NCI-H1105 treated with DMSO at 0.1 percent for 48 hours (cell line): Measurements from ENCODE around the gene SNAI1.
"Not testable (repeated sequence)": the region's sequence is repeated elsewhere in the genome, so short reads cannot be mapped to it uniquely, and the experiment has no call there.

Experiments
- DNase-seq: peaks from one replicate; lab custom pipeline; 2025; lab: John Stamatoyannopoulos, UW

SNAI1 gene

DNA sequence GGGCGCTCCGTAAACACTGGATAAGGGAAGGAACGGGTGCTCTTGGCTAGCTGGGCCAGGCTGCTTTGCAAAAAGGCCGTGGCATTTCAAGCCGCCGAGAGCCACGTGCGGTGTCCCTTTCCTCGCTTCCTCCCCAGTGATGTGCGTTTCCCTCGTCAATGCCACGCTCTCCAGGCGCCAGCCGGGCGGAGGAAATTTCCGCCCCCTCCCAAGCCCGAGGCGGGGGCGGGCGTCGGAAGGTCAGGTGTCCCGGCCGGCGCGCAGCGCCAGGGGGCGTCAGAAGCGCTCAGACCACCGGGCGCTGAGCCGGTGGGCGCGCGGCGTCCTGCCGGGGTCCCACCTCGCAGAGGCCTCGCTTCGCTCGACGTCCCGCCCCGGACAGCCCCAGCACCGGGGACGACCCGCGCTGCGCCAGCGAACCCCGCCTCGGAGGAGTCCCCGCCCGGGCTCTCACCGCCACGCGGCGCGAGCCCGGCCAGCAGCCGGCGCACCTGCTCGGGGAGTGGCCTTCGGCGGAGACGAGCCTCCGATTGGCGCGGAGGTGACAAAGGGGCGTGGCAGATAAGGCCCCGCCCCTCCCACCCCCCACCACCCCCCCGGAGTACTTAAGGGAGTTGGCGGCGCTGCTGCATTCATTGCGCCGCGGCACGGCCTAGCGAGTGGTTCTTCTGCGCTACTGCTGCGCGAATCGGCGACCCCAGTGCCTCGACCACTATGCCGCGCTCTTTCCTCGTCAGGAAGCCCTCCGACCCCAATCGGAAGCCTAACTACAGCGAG is at the start of gene SNAI1:
Gene SNAI1 (plus strand): TSS at position 635 of the 777 bp plus-strand sequence. CDS start 80 bp downstream, at position 715.
- peak; percentile 86 for DNase-seq

DNA sequence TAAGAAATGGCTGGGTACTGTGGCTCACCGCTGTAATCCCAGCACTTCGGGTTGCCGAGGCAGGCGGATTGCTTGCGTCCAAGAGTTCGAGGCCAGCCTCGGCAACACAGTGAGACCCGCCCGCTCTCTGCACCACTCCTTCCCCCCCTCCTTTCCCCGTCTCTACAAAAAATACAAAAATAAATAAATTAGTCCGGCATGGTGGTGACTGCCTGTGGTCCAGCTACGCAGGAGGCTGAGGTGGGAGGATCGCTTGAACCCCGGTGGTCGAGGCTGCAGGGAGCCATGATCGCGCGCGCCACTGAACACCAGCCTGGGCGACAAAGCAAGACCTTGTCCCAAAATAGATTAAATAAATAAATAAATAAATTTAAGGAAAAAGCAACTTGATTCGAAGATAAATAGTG is 47.0 kb upstream of the SNAI1 start:
- no peak for DNase-seq

DNA sequence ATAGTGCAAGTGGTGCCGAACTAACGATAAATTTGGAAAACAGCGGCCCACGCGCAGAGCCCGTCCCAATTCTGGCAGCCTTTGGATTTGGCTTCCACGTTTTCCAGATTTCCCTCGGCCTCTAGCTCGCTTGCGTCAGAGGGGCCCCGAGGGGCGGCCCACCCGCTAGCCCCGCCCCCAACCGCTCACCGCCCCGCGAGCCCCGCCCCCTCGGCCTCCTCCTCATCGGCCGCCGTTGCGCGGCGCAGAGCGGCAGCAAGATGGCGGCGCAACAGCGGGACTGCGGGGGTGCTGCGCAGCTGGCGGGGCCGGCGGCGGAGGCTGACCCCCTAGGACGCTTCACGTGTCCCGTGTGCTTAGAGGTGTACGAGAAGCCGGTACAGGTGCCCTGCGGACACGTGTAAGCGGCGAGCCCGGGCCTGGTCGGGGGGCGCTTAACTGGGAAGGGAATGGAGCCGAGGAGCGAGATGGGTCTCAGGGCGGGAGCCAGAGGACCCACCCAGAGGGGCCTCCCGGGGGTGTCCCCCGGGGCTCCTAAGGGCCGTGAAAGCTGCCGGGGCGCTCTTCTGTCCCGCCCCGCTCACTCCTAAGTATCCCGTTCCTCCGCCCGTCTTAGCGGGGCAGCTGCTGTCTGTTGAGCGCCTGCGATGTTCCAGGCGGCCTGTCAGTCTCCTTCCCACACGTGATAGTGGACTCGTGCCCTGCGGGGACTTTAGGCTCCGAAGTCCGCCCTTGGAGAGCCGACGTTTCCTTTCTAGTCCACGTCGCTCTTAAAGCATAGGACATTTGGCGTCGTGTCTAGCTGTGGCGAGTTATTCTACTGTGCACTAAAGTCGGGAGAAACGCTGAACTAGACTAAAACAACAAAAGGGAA is 46.4 kb upstream of the SNAI1 start, which contains the start of gene RNF114:
Gene RNF114 (plus strand): TSS at position 245 of the 874 bp plus-strand sequence. CDS start 16 bp downstream, at position 261.
- peak; percentile 88 for DNase-seq

DNA sequence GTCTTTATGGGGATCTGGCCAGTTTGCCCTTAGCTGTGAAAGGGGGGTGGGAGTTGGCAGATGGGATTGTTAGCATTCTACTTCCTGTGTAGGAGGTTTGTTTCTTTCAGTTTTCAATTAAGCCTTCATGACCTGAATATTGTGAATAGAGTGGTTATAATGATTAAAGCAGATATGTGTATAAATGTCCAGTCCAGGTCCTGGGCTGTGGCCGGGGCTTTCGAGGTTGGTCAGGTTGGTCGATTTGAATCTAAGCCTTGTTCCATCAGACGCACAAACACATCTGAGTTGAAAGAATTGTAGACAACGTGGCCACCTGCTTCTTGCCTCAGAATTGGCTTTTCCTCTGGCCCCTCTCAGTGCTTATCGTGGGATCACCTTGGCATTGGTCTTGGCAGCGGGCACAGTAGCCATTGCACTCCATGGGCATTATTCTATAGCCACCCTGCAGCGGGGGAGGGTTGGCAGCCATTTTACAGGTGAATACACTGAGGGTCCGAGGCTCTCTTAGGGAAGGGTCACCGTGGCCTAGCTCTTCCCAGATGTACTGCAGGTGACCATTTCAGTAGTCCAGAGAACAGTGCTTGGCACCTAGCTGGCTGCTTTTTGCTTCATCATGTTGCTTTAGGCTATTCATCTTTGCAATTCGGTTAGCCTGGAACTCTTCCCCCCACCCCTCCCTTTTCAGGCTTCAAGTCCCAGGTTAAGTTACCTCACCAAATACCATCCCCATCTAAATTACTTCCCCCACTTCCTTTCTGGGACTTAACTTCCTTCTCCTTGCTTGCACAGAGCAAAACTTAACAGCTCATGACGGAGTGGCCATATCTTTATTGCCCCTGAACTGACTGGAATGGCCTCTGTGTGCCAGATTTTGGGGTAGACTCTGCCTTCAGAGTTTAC is 45.5 kb upstream of the SNAI1 start:
- DNase-seq, result no peak

DNA sequence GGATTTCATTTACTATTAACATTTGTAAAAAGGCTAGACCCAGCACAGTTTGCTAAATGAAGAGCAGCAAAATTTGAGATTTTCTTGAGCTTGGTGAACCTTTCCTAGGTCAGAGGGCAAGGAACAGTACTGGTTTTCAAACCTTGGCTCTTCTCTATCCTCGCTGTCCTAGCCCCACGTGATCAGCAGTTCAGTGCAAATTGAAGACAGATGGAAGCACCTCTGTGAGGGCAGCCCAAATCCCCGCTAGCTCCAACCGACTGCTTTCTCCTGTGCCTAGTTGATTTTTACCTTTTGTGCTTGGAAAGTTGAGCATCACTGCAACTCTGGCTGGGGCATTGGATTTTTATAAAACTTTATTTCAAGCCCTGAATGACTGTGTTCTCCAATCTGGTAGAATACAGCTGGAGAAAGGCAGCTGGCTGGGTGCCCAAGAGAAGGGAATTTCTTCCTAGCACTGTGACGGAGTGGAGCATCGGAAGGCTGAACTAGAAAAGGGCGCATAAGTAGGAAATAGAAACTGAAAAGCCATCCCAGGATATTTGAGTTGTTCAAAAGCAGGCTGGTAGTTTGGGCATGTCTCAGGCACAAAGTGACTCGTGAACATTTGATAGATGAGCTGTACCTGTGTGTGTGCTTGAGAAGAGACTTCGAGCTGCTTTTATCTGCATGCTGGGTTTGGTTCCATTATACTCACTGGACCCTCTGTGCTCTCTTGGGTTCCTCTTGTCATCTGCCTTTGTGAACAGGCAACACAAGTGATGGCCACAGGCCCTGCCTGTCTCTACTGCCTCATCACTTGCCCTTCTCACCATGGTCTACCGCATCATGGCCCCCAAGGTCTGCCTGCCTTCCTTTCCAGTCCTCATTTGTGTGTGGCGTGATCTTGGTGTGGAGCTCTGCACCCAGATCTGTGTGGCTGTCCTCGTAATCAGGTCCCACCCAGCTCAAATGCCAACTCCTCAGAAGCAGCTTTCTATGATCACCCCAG is 44.3 kb upstream of the SNAI1 start:
- no peak for DNase-seq

DNA sequence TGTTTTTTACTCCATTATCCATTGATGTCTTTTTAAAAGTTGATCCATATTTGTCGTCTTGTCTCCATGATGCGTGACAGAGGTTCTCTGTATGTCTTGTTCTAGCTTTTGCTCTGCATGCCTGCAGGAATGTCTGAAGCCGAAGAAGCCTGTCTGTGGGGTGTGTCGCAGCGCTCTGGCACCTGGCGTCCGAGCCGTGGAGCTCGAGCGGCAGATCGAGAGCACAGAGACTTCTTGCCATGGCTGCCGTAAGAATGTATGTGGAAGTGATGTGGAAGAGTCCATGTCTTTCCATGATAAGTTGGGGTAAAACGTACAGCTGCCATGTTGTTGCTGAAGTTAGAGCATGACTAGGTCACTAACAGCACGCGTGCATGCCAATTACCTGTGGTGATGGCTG is 41.3 kb upstream of the SNAI1 start:
- no peak for DNase-seq

DNA sequence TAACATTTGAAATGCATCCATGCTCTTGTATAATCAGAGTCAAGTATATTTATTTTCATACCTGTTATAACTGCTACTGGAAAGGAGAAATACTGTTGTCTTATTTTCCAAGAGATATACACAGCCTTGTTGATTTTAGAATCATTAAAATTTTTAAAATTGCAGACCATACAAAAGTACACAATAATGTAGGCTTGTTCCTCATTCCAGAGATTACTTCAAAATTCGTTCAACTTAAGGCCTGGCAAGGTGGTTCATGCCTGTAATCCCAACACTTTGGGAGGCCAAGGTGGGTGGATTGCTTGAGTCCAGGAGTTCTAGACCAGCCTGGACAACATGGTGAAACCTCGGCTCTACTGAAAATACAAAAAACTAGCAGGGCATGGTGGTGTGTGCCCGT is 40.5 kb upstream of the SNAI1 start:
- DNase-seq, result no peak

DNA sequence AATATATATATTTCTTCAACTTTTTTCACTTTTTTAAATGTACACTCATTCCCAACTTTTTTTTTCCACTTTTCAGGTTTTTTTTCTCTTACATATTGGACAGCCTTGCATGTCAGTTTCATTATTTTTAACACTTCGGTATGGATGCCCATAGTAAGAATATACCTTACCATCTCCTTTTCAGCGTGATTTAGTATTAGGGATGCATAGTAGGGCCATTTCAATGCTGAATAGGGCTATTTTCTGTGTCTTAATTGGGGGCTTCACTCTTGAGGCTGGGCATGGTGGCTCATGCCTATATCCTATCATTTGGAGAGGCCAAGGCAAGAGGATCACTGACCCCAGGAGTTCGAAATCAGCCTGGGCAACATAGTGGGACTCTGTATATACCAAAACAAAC is 39.8 kb upstream of the SNAI1 start:
- DNase-seq, result no peak

DNA sequence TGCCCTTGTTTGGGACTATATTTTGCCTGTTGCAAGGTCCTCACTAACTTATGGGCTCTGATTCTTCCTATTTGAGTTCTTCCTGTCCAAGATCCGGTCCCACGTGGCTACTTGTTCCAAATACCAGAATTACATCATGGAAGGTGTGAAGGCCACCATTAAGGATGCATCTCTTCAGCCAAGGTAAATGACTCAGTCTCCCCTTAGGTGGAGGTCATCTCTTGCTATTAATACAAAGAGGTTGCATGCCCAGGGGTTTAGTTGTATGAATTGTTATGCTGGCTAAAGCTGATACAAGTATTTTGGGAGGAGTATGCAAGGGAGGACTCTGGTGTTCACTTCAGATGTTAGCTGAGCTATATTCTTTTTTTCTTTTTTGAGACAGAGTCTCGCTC is 37.5 kb upstream of the SNAI1 start:
- no peak for DNase-seq

DNA sequence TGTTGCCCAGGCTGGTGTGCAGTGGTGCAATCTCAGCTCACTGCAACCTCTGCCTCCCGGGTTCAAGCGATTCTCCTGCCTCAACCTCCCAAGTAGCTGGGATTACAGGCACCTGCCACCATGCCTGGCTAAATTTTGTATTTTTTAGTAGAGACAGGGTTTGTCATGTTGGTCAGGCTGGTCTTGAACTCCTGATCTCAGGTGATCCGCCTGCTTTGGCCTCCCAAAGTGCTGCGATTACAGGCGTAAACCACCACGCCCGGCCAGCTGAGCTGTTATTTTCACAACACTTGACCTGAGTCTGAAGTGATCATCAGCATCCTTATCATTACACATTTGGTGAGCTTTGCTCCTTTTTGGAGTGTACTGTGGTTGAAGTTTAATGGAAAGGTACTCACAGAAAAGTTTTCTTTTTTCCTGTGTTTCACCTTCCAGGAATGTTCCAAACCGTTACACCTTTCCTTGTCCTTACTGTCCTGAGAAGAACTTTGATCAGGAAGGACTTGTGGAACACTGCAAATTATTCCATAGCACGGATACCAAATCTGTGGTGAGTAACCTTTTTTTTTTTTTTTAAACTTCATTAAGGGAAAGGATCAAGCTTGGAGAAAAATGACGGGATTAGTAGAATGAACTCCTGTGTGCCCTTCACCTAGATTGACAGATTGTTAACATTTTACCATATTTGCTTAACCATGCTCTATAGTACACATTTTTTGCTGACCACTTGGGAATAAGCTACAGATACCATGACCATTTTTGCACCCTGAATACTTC is 36.9 kb upstream of the SNAI1 start:
- no peak for DNase-seq

DNA sequence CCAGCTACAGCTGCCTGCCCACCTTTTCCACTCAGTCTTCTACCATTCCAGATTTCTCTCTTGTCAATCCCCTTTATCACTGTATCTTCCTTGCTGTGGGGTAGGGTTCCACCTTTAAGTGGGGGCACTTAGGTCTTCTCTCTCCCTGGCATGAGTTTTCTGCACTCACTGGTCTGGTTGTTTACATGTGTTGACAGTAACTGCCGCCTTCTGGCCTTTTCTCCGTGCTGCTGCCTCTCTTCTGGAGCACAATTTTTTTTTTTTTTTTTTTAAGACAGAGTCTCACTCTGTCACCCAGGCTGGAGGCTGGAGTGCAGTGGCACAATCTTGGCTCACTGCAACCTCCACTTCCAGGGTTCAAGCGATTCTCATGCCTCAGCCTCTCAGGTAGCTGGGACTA is 34.6 kb upstream of the SNAI1 start:
- no peak for DNase-seq

DNA sequence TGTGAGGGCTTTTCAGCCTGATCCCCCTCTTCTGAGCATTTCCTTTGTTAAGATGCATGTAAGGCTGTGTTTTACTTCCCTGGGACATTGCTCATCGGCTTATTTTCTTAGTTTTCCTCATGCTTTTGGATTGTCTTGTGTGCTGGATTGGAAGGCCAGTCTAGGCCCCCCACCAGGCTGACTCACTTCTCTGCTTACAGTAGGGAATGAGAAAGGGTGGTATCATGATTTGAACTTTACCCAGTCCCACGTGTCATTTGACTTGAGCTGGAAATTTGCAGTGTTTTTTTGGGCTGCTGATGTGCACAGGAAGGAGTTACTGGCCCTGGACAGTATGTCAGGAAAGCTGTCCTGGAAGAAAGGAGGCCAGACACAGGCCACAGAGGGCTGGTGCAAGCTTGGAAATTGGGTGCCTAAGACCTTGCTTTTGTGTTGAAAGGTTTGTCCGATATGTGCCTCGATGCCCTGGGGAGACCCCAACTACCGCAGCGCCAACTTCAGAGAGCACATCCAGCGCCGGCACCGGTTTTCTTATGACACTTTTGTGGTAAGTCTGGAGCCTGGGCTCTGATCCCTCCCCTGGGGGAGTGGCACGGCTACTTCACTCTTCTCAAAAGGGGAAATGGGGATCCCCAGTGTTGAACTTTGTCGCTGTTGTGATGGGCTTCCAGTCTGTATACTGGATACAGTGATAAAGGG is 33.8 kb upstream of the SNAI1 start:
- DNase-seq, result no peak

DNA sequence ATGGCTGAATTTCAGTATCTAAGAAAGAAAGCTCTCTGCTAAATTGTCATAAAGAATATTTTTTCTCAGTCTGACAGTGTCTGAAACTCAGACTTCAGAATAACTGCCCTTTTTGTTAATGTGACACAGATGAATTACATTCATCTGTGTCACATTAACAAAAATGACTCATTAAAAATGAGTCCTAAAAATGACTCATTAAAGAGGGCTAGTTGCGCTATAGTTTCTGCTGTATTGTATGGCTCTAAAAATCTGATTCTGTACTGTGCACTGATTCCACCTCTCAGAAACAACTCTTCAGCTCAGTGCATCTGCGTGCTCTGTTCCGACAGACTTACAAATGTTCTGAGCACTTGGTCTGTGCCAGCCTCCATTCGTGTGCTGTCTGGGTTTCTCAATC is 31.6 kb upstream of the SNAI1 start:
- no peak for DNase-seq

DNA sequence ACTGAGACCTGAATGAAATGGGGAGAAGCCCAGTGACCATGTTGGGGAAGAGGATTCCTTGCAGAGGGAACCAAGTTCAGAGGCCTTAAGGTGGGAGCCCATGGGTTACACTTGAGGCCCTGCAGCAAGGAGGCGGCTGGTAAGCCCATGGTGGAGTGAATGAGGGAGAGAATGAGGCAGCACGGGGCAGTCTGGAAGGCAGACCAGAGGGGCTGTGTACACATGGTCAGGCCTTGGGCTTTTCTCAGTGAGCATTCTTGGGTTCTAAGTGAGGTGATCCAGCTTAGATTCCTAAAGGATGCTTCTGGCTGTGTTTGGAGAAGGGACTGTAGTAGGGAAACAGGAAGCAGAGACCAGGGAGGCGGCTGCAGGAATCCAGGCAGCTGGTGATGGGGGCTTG is 27.6 kb upstream of the SNAI1 start:
- DNase-seq, result no peak

DNA sequence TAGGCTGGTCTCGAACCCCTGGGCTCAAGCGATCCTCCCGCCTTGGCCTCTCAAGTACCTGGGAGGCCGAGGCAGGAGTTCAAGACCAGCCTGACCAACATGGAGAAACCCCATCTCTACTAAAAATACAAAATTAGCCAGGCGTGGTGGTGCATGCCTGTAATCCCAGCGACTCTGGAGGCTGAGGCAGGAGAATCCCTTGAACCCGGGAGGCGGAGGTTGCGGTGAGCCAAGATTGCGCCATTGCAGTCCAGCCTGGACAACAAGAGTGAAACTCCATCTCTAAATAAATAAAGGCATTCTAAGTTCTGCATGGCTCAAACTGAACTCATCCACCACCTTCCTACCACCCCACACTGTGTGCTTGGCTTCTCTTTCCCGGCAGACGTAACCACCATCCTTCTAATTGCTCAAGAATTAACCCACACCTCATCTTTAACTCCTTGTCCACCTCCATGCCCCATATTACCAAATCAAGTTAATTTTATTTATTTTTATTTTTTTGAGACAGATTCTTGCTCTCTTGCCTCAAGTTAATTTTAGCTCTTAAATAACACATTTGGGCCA is 26.9 kb upstream of the SNAI1 start:
- DNase-seq, result not testable (repeated sequence)

DNA sequence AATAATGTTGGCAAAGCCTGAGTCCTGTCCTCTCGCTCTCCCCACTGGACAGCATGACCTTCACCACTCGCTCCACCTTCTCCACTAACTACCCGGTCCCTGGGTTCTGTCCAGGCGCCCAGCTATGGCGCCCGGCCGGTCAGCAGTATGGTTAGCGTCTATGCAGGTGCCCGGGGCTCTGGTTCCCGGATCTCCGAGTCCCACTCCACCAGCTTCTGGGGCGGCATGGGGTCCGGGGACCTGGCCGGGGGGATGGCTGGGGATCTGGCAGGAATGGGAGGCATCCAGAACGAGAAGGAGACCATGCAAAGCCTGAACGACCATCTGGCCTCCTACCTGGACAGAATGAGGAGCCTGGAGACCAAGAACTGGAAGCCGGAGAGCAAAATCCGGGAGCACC is 26.1 kb upstream of the SNAI1 start:
- DNase-seq, result no peak

DNA sequence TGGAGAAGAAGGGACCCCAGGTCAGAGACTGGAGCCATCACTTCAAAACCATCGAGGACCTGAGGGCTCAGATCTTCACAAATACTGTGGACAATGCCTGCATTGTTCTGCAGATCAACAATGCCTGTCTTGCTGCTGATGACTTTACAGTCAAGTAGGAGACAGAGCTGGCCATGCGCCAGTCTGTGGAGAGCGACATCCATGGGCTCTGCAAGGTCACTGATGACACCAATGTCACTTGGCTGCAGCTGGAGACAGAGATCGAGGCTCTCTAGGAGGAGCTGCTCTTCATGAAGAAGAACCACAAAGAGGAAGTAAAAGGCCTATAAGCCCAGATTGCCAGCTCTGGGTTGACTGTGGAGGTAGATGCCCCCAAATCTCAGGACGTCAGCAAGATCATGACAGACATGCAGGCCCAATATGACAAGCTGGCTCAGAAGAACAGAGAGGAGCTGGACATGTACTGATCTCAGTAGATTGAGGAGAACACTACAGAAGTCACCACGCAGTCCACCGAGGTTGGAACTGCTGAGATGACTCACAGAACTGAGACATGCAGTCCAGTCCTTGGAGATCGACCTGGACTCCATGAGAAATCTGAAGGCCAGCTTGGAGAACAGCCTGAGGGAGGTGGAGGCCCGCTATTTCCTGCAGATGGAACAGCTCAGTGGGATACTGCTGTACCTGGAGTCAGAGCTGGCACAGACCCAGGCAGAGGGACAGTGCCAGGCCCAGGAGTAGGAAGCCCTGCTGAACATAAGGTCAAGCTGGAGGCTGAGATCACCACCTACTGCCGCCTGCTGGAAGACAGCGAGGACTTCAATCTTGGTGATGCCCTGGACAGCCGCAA is 25.5 kb upstream of the SNAI1 start:
- DNase-seq, result not testable (repeated sequence)

DNA sequence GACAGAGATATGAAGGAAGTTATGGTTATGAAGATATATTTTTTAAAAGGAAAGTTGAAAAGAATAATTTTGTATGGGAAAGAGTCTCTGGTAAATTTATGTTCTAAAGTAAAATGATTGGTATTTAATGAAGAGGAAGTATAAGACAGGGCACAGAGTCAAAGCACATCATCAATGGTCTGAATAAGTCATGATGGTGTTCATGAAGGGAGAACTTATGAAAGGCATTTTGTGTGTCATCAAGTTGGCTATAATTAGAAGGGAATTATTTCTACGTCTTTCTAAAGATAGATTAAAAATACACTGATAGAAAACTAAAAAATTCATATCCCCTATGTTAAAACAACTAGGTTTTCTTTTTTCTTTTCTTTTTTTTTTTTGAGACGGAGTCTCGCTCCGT is 21.4 kb upstream of the SNAI1 start:
- DNase-seq, result no peak
